SK-N-SH (cell line): Measurements from ENCODE around the gene USP16. TPM values are rescaled to one million over a fixed set of nuclear protein-coding genes. Genes with fewer than 3 reads are reported as not detected.

ENCODE experiments used
- CTCF ChIA-PET: fragments of 300-600, 350-600 bp; formaldehyde crosslinking; extraction: SDS; loops from one replicate; lab custom pipeline; 2021; lab: Yijun Ruan, JAX
- POLR2A ChIA-PET: fragments of 350-600 bp; sonication (Branson Sonifier 250); formaldehyde crosslinking; extraction: SDS; loops from one replicate; lab custom pipeline; 2020; ENCODE audit warnings: antibody characterized with exemption, inconsistent platforms; lab: Yijun Ruan, JAX
- DNase-seq: peaks from one replicate; pipeline ENCODE4 v3.0.0; 2012
- H2AFZ ChIP-seq: fragments of 200-600 bp; sonication (generic); 2 replicates; pipeline ENCODE4 v1.8.1; 2016; ENCODE audit warnings: antibody characterized with exemption, mild to moderate bottlenecking, low read depth
- H3F3A ChIP-seq: fragments of 200-600 bp; sonication (generic); replicated peaks from 2 replicates; pipeline ENCODE3; 2016; ENCODE audit warnings: antibody characterized with exemption, mild to moderate bottlenecking; ENCODE audit not compliant: insufficient read depth
- H3K27ac ChIP-seq, 2 experiments: fragments of 200-500 bp in 1 of 2; fragments of 200-600 bp in 1 of 2; sonication (Bioruptor generic) in 1 of 2; sonication (generic), shearing (Covaris generic) in 1 of 2; 2 replicates each; pipeline versions ENCODE4 v1.5.1 to v1.6.1; 2014 to 2016; ENCODE audit warnings: low read depth in 2 of 2, inconsistent platforms in 1 of 2, low read length in 1 of 2, mild to moderate bottlenecking in 1 of 2, mixed read lengths in 1 of 2
- H3K27me3 ChIP-seq: fragments of 200-600 bp; sonication (generic), shearing (Covaris generic); 2 replicates; pipeline ENCODE4 v1.6.1; 2016; ENCODE audit warnings: mixed run types; ENCODE audit not compliant: insufficient read depth
- H3K36me3 ChIP-seq, 2 experiments: fragments of 200-500 bp in 1 of 2; fragments of 200-600 bp in 1 of 2; sonication (Bioruptor generic) in 1 of 2; sonication (generic) in 1 of 2; replicated peaks in 1 of 2; 2 replicates each; pipeline versions ENCODE3 to v1.5.1; 2014 to 2016; ENCODE audit warnings: low read length in 1 of 2, mild to moderate bottlenecking in 1 of 2; ENCODE audit not compliant: insufficient read depth in 2 of 2, control insufficient read depth in 1 of 2
- H3K4me1 ChIP-seq, 2 experiments: fragments of 200-500 bp in 1 of 2; fragments of 200-600 bp in 1 of 2; sonication (Bioruptor generic) in 1 of 2; sonication (generic), shearing (Covaris generic) in 1 of 2; 2 replicates each; pipeline versions ENCODE4 v1.5.1 to v1.6.1; 2014 to 2016; ENCODE audit warnings: low read depth in 1 of 2, low read length in 1 of 2, mixed run types in 1 of 2; ENCODE audit not compliant: insufficient read depth in 2 of 2, control insufficient read depth in 1 of 2
- H3K4me2 ChIP-seq: fragments of 200-600 bp; sonication (generic), shearing (Covaris generic); 2 replicates; pipeline ENCODE4 v1.6.1; 2017; ENCODE audit warnings: mixed run types
- H3K4me3 ChIP-seq, 2 experiments: fragments of 200-500 bp in 1 of 2; fragments of 200-600 bp in 1 of 2; sonication (Bioruptor generic) in 1 of 2; sonication (generic), shearing (Covaris generic) in 1 of 2; 2 replicates each; pipeline versions ENCODE4 v1.5.1 to v1.8.1; 2014 to 2016; ENCODE audit warnings: low read depth in 2 of 2, inconsistent platforms in 1 of 2, low read length in 1 of 2, mild to moderate bottlenecking in 1 of 2, mixed read lengths in 1 of 2, moderate library complexity in 1 of 2
- H3K79me2 ChIP-seq: fragments of 200-600 bp; sonication (generic); 2 replicates; pipeline ENCODE4 v1.8.1; 2017; ENCODE audit warnings: mild to moderate bottlenecking; ENCODE audit not compliant: insufficient read depth
- H3K9ac ChIP-seq: fragments of 200-600 bp; sonication (generic); 2 replicates; pipeline ENCODE4 v1.6.1; 2017; ENCODE audit warnings: mixed run types
- H3K9me2 ChIP-seq: fragments of 200-600 bp; sonication (generic); 2 replicates; pipeline ENCODE4 v1.6.1; 2017; ENCODE audit warnings: mixed run types
- H3K9me3 ChIP-seq: fragments of 200-600 bp; sonication (generic); 2 replicates; pipeline ENCODE4 v1.6.1; 2017; ENCODE audit warnings: mixed run types, mild to moderate bottlenecking, moderate library complexity
- H4K20me1 ChIP-seq: fragments of 200-600 bp; sonication (generic); 2 replicates; pipeline ENCODE4 v1.6.1; 2017; ENCODE audit warnings: mild to moderate bottlenecking, mixed run types; ENCODE audit not compliant: insufficient read depth
- ELF1 ChIP-seq: IDR thresholded peaks from 2 replicates; pipeline ENCODE4 v1.4.0; 2012
- EP300 ChIP-seq, 2 experiments: IDR thresholded peaks; 2 replicates each; pipeline versions ENCODE4 v1.4.0 to v1.6.1; 2012; ENCODE audit warnings: borderline replicate concordance in 1 of 2, low read depth in 1 of 2, low read length in 1 of 2
- FOSL2 ChIP-seq: IDR thresholded peaks from 2 replicates; pipeline ENCODE4 v1.4.0; 2012; ENCODE audit warnings: low read depth, mild to moderate bottlenecking, moderate library complexity, borderline replicate concordance
- IRF3 ChIP-seq: fragments of 150-350 bp; IDR thresholded peaks from 2 replicates; pipeline ENCODE4 v1.6.1; 2016; ENCODE audit warnings: mild to moderate bottlenecking, low read depth, low read length
- JUND ChIP-seq: IDR thresholded peaks from 2 replicates; pipeline ENCODE4 v1.4.0; 2012
- MEF2A ChIP-seq: IDR thresholded peaks from 2 replicates; pipeline ENCODE4 v1.4.0; 2012; ENCODE audit warnings: low read depth, borderline replicate concordance
- PBX3 ChIP-seq: IDR thresholded peaks from 2 replicates; pipeline ENCODE4; 2012
- RCOR1 ChIP-seq: fragments of 150-350 bp; IDR thresholded peaks from 2 replicates; pipeline ENCODE4 v1.6.1; 2017; ENCODE audit warnings: antibody characterized with exemption, low read length
- RXRA ChIP-seq: IDR thresholded peaks from 2 replicates; pipeline ENCODE4 v1.4.0; 2012; ENCODE audit warnings: low read depth, mild to moderate bottlenecking, borderline replicate concordance
- TAF1 ChIP-seq: IDR thresholded peaks from 2 replicates; pipeline ENCODE4 v1.6.1; 2012; ENCODE audit warnings: low read depth, mild to moderate bottlenecking, low read length, moderate library complexity, borderline replicate concordance
- USF2 ChIP-seq: fragments of 150-350 bp; IDR thresholded peaks from 2 replicates; pipeline ENCODE4 v1.6.1; 2017; ENCODE audit warnings: antibody characterized with exemption, low read length, low read depth, borderline replicate concordance
- WGBS: methylation state at CpG from one replicate; pipeline ENCODE4 v1.1.6; 2017; ENCODE audit warnings: low lambda C conversion rate; 5-methylcytosine and 5-hydroxymethylcytosine counted together
- polyA plus RNA-seq, 3 experiments: library from polyadenylated mRNA; depleted of rRNA; stranded (reverse); fragments of >200 nt; gene quantifications; 2 replicates each; pipeline ENCODE4 v1.2.3, GENCODE V29; 2012
- TF ChIP-seq, protein P1 (sequence below): fragments of 200-600 bp; sonication (generic); IDR thresholded peaks from 2 replicates; pipeline ENCODE4 v1.6.1; 2017; ENCODE audit warnings: antibody characterized with exemption, mild to moderate bottlenecking, moderate library complexity
- TF ChIP-seq, protein P2 (sequence below): IDR thresholded peaks from 2 replicates; pipeline ENCODE4 v1.6.1; 2012; ENCODE audit warnings: mild to moderate bottlenecking, low read depth, low read length, moderate library complexity

USP16 gene
- polyA plus RNA-seq, 1 of the 3 experiments (the other 2 are of a cell fraction), result 9.2 TPM

- Histone ChIP-seq H3K4me2 (no peak overlapping the region), H3K9ac (no peak overlapping the region), H3K36me3 (no peaks in the 10 kb centered on the region), H3K4me3 (no peak overlapping the region), H3K79me2 (peaks cover 8% of the 10 kb centered on the region), H4K20me1 (peaks cover under 1% of the 10 kb centered on the region), H3K9me2 (no peaks in the 10 kb centered on the region), H3K4me1 (no peaks in the 10 kb centered on the region; a peak in 1 of 4 replicates), H3K9me3 (no peaks in the 10 kb centered on the region), H3F3A (peaks cover 8% of the 10 kb centered on the region), H2AFZ (no peak overlapping the region), H3K27me3 (no peaks in the 10 kb centered on the region), H3K27ac (no peak overlapping the region)
- POLR2A ChIA-PET, result no interaction called here
- no peak for DNase-seq
- WGBS, result 82% methylated on average over 6 of the region's 6 CpGs
- CTCF ChIA-PET, result no interaction called here
- no peak for TF ChIP-seq PBX3
- no peak for TF ChIP-seq JUND
- TF ChIP-seq EP300 (IDR thresholded peaks at IDR 0.05; ENCODE audit: borderline replicate concordance in 1 of 2, low read depth in 1 of 2, low read length in 1 of 2), result no peak
- TF ChIP-seq ELF1, result no peak
- no peak for TF ChIP-seq TAF1
- no peak for TF ChIP-seq RCOR1
- no peak for TF ChIP-seq MEF2A
Measured at GRCh38 chr21:29077651-29078090, 53.2 kb downstream of the USP16 start.

DNA sequence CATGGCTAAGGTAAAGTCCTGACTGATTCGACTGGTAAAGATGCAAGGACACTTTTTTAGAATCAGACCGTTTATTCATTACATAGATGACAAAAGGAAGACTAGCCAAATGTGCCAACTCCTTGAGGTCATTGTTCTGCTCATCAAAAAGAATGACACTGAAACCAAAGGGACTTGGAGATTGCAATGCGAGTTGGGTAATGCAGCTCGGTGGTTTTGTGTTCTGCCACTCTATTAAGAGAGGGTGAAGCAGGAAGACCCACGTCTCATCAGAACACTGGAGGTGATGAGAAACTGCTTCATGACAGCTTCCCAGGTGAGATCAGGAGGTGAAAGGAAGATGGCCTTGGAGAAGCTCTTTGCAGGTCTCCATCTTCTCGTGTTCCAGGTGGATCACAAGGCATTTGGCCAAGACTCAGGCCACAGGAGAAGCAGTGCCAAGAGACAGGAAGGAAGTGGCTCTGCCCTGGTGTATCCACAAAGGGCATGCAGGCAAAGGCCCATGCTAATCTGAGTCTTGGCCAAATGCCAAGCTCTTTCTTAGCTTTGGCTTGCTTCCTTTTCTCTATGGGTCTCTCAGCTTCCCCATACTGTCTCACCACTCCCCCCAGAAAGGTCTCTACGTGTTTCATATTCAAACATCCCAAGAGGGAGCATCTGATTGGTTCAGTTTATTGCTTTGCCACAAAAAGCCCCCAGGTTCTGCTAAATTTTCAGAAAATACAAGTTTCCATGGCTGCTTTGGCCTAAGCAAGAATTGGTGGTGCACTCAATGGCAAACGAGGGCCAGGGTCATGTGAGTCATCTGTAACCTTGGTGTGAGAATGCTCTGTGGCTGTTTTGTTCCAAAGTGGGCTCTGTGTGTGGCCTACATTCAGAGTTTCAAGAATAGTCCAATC, 54.6 kb downstream of the USP16 start:
- Histone ChIP-seq H3K4me2 (no peak overlapping the region), H3K27me3 (no peaks in the 10 kb centered on the region), H3F3A (peaks cover 8% of the 10 kb centered on the region), H3K4me1 (no peaks in the 10 kb centered on the region; a peak in 2 of 4 replicates), H2AFZ (peak overlapping the region; percentile 16), H3K9me2 (no peaks in the 10 kb centered on the region), H3K9ac (no peak overlapping the region), H3K9me3 (no peaks in the 10 kb centered on the region), H3K79me2 (no peaks in the 10 kb centered on the region), H3K27ac (no peak overlapping the region), H4K20me1 (no peaks in the 10 kb centered on the region), H3K4me3 (no peak overlapping the region), H3K36me3 (no peaks in the 10 kb centered on the region)
- no peak for DNase-seq
- TF ChIP-seq FOSL2, result no peak
- TF ChIP-seq, protein P1, sequence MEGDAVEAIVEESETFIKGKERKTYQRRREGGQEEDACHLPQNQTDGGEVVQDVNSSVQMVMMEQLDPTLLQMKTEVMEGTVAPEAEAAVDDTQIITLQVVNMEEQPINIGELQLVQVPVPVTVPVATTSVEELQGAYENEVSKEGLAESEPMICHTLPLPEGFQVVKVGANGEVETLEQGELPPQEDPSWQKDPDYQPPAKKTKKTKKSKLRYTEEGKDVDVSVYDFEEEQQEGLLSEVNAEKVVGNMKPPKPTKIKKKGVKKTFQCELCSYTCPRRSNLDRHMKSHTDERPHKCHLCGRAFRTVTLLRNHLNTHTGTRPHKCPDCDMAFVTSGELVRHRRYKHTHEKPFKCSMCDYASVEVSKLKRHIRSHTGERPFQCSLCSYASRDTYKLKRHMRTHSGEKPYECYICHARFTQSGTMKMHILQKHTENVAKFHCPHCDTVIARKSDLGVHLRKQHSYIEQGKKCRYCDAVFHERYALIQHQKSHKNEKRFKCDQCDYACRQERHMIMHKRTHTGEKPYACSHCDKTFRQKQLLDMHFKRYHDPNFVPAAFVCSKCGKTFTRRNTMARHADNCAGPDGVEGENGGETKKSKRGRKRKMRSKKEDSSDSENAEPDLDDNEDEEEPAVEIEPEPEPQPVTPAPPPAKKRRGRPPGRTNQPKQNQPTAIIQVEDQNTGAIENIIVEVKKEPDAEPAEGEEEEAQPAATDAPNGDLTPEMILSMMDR, result no peak
- TF ChIP-seq, protein P2, sequence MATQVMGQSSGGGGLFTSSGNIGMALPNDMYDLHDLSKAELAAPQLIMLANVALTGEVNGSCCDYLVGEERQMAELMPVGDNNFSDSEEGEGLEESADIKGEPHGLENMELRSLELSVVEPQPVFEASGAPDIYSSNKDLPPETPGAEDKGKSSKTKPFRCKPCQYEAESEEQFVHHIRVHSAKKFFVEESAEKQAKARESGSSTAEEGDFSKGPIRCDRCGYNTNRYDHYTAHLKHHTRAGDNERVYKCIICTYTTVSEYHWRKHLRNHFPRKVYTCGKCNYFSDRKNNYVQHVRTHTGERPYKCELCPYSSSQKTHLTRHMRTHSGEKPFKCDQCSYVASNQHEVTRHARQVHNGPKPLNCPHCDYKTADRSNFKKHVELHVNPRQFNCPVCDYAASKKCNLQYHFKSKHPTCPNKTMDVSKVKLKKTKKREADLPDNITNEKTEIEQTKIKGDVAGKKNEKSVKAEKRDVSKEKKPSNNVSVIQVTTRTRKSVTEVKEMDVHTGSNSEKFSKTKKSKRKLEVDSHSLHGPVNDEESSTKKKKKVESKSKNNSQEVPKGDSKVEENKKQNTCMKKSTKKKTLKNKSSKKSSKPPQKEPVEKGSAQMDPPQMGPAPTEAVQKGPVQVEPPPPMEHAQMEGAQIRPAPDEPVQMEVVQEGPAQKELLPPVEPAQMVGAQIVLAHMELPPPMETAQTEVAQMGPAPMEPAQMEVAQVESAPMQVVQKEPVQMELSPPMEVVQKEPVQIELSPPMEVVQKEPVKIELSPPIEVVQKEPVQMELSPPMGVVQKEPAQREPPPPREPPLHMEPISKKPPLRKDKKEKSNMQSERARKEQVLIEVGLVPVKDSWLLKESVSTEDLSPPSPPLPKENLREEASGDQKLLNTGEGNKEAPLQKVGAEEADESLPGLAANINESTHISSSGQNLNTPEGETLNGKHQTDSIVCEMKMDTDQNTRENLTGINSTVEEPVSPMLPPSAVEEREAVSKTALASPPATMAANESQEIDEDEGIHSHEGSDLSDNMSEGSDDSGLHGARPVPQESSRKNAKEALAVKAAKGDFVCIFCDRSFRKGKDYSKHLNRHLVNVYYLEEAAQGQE, result no peak
- TF ChIP-seq RXRA, result no peak
- TF ChIP-seq USF2, result no peak
- TF ChIP-seq IRF3, result no peak
- no peak for TF ChIP-seq ELF1
- CTCF ChIA-PET, result no interaction called here
- 59% methylated on average over 8 of the region's 8 CpGs for WGBS
- POLR2A ChIA-PET, result no interaction called here
